Nephron (organoid): ENCODE measurements around the gene CDHR3.
A peak's percentile ranks its signal among the peaks of the same experiment; 100 is the strongest.

ENCODE experiments used
- H3K27ac Mint-ChIP-seq, 3 experiments: 2 replicates each; pipeline ENCODE4 v1.8.0; 2020; ENCODE audit warnings: mixed read lengths in 3 of 3, mild to moderate bottlenecking in 2 of 3, moderate library complexity in 1 of 3
- H3K27me3 Mint-ChIP-seq: 2 replicates; pipeline ENCODE4 v1.8.0; 2021; ENCODE audit warnings: low read depth, mild to moderate bottlenecking, moderate library complexity, mixed read lengths
- H3K36me3 Mint-ChIP-seq: 2 replicates; pipeline ENCODE4 v1.8.0; 2020; ENCODE audit warnings: low read depth, mixed read lengths
- H3K4me1 Mint-ChIP-seq: 2 replicates; pipeline ENCODE4 v1.8.0; 2020; ENCODE audit warnings: mixed read lengths
- H3K4me3 Mint-ChIP-seq, 3 experiments: 2 replicates each; pipeline ENCODE4 v1.8.0; 2020; ENCODE audit warnings: mild to moderate bottlenecking in 3 of 3, mixed read lengths in 3 of 3, moderate library complexity in 2 of 3
- H3K9me3 Mint-ChIP-seq: 2 replicates; pipeline ENCODE4 v1.8.0; 2020; ENCODE audit warnings: mixed read lengths
- TF ChIP-seq, protein P1 (sequence below), 3 experiments: fragments of 200-600 bp; sonication (generic); IDR thresholded peaks; one replicate each; pipeline ENCODE4 v1.5.0; 2021; ENCODE audit warnings: antibody characterized with exemption in 3 of 3; ENCODE audit not compliant: unreplicated experiment in 3 of 3

The CDHR3 gene

GRCh38 chr7:106052681-106053080, 89.6 kb downstream of the CDHR3 start:
- H3K9me3 Mint-ChIP-seq: no peaks in the 10 kb centered on the region
- H3K27me3 Mint-ChIP-seq: peaks cover 26% of the 10 kb centered on the region
- TF ChIP-seq, protein P1, sequence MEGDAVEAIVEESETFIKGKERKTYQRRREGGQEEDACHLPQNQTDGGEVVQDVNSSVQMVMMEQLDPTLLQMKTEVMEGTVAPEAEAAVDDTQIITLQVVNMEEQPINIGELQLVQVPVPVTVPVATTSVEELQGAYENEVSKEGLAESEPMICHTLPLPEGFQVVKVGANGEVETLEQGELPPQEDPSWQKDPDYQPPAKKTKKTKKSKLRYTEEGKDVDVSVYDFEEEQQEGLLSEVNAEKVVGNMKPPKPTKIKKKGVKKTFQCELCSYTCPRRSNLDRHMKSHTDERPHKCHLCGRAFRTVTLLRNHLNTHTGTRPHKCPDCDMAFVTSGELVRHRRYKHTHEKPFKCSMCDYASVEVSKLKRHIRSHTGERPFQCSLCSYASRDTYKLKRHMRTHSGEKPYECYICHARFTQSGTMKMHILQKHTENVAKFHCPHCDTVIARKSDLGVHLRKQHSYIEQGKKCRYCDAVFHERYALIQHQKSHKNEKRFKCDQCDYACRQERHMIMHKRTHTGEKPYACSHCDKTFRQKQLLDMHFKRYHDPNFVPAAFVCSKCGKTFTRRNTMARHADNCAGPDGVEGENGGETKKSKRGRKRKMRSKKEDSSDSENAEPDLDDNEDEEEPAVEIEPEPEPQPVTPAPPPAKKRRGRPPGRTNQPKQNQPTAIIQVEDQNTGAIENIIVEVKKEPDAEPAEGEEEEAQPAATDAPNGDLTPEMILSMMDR (IDR thresholded peaks at IDR 0.05; ENCODE audit: unreplicated experiment in 3 of 3): no peak
- H3K27ac Mint-ChIP-seq: no peak overlapping the region
- peaks cover 23% of the 10 kb centered on the region for H3K4me1 Mint-ChIP-seq
- no peak overlapping the region for H3K4me3 Mint-ChIP-seq
- no peaks in the 10 kb centered on the region for H3K36me3 Mint-ChIP-seq

- no peaks in the 10 kb centered on the region for H3K9me3 Mint-ChIP-seq
- no peak overlapping the region for H3K27ac Mint-ChIP-seq
- H3K36me3 Mint-ChIP-seq: no peaks in the 10 kb centered on the region
- H3K4me3 Mint-ChIP-seq: no peak overlapping the region
- H3K4me1 Mint-ChIP-seq: peaks cover 23% of the 10 kb centered on the region
- H3K27me3 Mint-ChIP-seq: peaks cover 26% of the 10 kb centered on the region
- TF ChIP-seq, protein P1 (IDR thresholded peaks at IDR 0.05; ENCODE audit: unreplicated experiment in 3 of 3): no peak
These were observed 90.0 kb downstream of the CDHR3 start for GRCh38 chr7:106053109-106053508.

DNA sequence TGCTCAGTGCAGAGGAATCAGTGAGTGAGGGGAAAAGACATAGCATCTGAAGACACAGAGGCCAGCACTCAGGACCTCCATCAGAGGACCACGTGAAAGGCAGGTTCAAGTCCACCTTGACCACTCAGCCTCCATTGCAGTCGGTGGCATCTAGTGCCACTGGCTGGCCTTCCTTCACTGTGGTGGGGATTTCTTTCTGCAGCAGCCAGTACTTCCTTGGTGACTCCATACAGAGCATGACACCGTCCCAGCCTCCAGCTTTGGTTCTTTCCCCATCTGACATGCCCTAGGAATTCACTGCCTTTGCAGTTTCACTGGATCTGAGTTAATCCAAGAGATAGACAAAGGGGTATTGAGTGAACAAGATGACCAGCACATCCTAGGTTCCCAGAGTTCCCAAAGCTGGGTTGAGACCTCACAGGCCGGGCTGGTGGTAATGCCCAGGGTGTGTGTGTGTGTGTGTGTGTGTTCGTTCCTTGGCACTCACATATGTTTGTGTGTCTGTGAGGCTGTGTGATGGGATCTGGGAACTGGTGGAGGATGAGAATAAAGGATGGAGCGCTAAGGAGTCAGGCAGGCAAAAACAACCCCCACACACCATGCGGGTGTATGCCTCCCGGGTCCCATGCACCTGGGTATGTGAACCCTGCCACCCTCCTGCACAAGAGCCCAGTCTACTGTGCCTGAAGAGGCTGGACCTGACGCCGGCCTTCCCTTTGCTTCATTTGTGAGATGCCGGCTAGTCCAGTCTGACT, 91.3 kb downstream of the CDHR3 start:
- no peaks in the 10 kb centered on the region for H3K36me3 Mint-ChIP-seq
- no peaks in the 10 kb centered on the region for H3K9me3 Mint-ChIP-seq
- H3K4me1 Mint-ChIP-seq: peaks cover 21% of the 10 kb centered on the region
- TF ChIP-seq, protein P1 (IDR thresholded peaks at IDR 0.05; ENCODE audit: unreplicated experiment in 3 of 3): no peak
- H3K4me3 Mint-ChIP-seq: no peak overlapping the region
- no peak overlapping the region for H3K27ac Mint-ChIP-seq
- peaks cover 26% of the 10 kb centered on the region for H3K27me3 Mint-ChIP-seq

GRCh38 chr7:106054971-106055532, 92.0 kb downstream of the CDHR3 start:
- Mint-ChIP-seq H3K36me3 (no peaks in the 10 kb centered on the region), H3K4me3 (no peak overlapping the region), H3K9me3 (no peaks in the 10 kb centered on the region), H3K27me3 (peaks cover 26% of the 10 kb centered on the region), H3K4me1 (peaks cover 21% of the 10 kb centered on the region), H3K27ac (no peak overlapping the region)
- TF ChIP-seq, protein P1 (IDR thresholded peaks at IDR 0.05; ENCODE audit: unreplicated experiment in 3 of 3): no peak

DNA sequence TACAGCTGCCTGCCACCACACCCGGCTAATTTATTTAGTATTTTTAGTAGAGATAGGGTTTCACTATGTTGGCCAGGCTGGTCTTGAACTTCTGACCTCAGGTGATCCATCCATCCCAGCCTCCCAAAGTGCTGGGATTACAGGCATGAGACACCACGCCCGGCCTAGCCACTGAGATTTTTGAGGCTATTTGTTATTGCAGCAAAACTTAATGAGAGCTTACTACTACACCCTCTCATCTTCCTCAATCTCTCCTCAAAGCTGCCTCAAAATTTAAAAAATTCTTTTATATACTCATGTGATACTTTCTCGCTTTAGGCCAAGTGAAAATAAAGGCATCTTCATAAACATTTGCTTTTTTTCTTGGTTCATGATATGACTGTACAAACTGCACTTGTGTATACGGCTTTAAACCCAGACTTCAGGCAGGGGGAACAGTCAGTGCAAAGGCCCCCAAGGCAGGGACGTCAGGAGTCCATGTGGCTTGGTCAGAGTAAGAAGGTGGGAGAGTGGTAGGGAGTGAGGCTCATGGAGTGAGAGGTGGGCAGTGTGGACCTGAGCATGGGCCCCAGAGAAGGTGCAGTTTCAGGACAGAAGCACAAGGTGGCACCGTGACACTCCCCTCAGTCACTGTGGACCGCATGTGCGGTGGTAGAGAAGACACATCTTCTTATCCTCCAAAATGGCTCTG, 93.6 kb downstream of the CDHR3 start:
- peaks cover 17% of the 10 kb centered on the region for H3K27me3 Mint-ChIP-seq
- H3K9me3 Mint-ChIP-seq: peaks cover 4% of the 10 kb centered on the region
- H3K4me3 Mint-ChIP-seq: no peak overlapping the region
- H3K27ac Mint-ChIP-seq: no peak overlapping the region
- H3K4me1 Mint-ChIP-seq: peaks cover 11% of the 10 kb centered on the region
- TF ChIP-seq, protein P1 (IDR thresholded peaks at IDR 0.05; ENCODE audit: unreplicated experiment in 3 of 3): peak; percentile 66 to 79 (median 74)
- peaks cover 4% of the 10 kb centered on the region for H3K36me3 Mint-ChIP-seq
